ENCODE measurements around the gene PRDM11.
"Not testable (repeated sequence)": the region's sequence is repeated elsewhere in the genome, so short reads cannot be mapped to it uniquely, and the experiment has no call there.

Gene PRDM11

GRCh38 chr11:45238724-45239123, 92.3 kb downstream of the PRDM11 start:
- H3K27ac ChIP-seq: no peak overlapping the region
- no peak for TF ChIP-seq ZFX (IDR thresholded peaks at IDR 0.05)
- TF ChIP-seq CTCF (conservative IDR thresholded peaks at IDR 0.05): no peak

GRCh38 chr11:45239733-45240132, 93.3 kb downstream of the PRDM11 start:
- no peak for TF ChIP-seq ZFX (IDR thresholded peaks at IDR 0.05)
- TF ChIP-seq CTCF (conservative IDR thresholded peaks at IDR 0.05): no peak
- no peak overlapping the region for H3K27ac ChIP-seq

GRCh38 chr11:45243967-45244366, 97.5 kb downstream of the PRDM11 start:
- no peak overlapping the region for H3K27ac ChIP-seq
- TF ChIP-seq ZFX (IDR thresholded peaks at IDR 0.05): no peak
- no peak for TF ChIP-seq CTCF (conservative IDR thresholded peaks at IDR 0.05)

GRCh38 chr11:45245218-45246045, 99.0 kb downstream of the PRDM11 start:
- no peak for TF ChIP-seq ZFX (IDR thresholded peaks at IDR 0.05)
- no peak for TF ChIP-seq CTCF (conservative IDR thresholded peaks at IDR 0.05)
- H3K27ac ChIP-seq: no peak overlapping the region

- H3K27ac ChIP-seq: no peak overlapping the region
- TF ChIP-seq ZFX (IDR thresholded peaks at IDR 0.05) (no peak), CTCF (conservative IDR thresholded peaks at IDR 0.05) (no peak)
Measured at GRCh38 chr11:45246241-45246640, 99.8 kb downstream of the PRDM11 start.

- TF ChIP-seq CTCF (conservative IDR thresholded peaks at IDR 0.05) (no peak), ZFX (IDR thresholded peaks at IDR 0.05) (no peak)
- H3K27ac ChIP-seq: no peak overlapping the region
Measured at GRCh38 chr11:45247433-45247832, 101.0 kb downstream of the PRDM11 start.

- TF ChIP-seq ZFX (IDR thresholded peaks at IDR 0.05): no peak
- no peak for TF ChIP-seq CTCF (conservative IDR thresholded peaks at IDR 0.05)
- no peak overlapping the region for H3K27ac ChIP-seq
Measured at GRCh38 chr11:45248501-45249011, 102.1 kb downstream of the PRDM11 start.

- H3K27ac ChIP-seq: not testable (repeated sequence)
Measured at GRCh38 chr11:45249372-45249771, 102.9 kb downstream of the PRDM11 start.

Data from C4-2B (cell line).